GDM1 (cell line): Measurements from ENCODE around the gene MARK3.
"Not testable (repeated sequence)": the region's sequence is repeated elsewhere in the genome, so short reads cannot be mapped to it uniquely, and the experiment has no call there.

Source experiments
- DNase-seq: peaks from one replicate; lab custom pipeline; 2025; lab: John Stamatoyannopoulos, UW

The MARK3 gene

DNA sequence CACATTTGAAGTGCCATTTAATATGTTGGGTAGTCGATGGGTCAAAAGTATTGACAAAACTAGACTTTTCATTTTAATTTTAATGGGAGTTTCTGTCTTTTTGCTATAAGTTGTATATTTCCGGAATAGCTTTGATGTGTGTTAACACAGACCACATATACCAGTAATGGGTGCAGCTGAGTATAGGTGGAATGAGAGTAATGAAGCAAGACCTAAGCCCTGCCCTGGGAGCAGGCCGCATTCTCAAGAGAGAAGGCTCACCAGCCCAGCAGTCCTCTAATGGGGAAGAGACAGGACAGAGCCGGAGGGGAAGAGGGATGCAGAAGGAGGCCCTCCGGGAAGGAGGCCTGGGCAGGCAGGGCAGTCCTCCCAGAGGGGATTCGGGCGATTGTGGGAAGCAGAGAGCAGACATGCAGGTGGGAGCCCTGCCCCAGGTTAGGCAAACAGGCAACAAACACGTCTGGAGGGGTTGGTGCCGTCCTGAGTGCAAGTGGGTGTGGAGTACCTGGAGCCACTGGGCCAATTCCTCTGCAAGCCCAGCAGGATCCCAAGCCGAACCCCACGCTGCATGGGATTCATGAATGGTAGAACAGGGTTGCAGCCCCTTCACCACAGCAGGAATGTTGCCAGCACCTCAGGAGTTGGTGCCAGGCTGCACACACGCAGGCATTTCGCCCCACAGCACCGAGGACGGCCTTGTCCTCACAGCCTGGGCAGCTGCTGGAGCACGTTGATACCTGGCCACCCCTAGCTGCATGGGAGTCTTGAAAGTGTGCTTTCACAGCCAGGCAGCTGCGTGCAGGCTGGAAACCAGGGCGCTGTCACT, 129.6 kb downstream of the MARK3 start:
- no peak for DNase-seq

DNA sequence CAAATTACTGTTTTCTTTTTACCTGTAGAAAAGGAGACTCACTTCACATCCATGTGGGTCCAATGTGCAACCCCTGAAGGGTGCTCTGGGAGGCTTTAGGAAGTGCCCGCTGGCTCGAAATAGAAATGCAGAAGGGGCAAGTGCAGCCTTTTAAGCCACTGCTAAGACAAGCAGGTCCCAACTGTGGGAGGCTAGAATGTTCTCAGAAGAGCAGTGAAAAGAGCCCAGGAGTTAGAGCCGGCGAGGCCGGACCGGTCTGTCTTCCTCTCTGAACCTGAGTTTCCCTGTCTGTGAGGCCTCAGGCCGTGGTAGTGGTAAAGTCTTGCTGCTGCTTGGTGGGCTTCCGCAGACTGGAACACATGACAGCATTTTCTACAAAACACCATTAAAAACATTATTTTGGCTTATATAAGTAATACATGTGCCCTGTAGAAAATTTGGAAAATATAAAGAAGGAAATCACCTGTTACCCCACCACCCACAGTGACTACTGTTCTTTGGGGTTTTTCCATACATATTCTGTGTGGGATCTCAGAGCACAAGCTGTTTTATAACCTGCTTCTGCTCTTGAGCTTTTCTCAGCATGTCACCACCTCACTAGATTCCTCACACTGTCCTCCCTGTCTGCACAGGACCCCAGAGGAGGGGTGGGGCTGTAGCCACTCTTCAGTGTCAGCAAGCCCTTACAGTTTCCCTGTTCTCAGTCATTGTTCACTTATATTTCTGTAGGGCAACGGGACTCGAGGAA, 131.4 kb downstream of the MARK3 start:
- no peak for DNase-seq

DNA sequence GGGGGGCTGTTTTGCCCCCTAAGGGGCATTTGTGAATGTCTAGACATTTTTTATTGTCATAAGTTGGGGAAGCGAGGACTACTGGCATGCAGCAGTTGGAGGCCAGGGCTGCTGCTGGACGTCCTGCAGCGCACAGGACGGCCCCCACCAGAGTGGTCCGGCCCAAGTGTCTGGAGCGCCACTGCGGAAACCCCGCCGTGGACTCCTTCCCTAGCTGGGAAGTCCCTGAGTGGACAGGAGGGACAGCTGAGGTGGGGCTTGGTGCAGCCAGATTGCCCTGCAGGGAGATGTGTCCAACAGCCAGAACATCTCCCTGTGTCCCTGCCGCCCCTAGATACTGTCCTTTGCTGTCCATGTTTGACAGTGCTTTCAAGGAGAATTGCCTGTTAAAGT, 132.0 kb downstream of the MARK3 start:
- DNase-seq = no peak

DNA sequence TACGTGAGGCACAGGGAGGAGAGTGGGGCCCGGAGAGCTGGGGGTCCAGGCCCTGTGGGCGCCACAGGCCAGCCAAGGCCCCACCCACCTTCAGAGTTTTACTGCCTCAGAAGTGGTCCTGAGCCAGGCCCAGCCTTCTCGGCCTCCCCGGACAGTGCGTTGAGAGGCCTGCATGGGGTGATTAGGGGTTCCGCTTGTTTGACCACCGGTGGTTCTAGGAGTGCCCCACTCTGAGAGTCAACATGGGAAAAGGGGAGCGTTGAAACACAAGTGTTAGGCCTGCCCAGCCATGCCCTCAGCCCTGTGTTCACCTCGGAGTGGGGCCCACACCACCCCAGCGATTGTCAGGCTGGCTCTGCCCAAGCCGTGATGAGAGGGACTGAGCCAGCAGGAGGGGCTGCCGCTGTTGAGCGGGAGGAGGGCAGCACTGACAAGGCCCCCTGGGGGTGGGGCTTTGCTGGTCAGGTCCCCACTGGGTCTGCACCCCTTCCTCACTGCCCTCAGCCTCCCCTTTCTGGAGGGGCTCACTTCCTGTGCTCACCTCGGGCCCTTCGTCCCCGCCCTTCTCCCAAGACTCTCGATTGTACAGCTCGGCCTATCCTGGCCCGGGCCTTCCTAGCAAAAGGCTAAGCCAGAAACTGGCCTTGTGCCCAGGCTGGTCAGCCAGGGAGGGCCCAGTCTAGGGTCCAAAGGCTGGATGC, 132.7 kb downstream of the MARK3 start:
- DNase-seq = no peak

DNA sequence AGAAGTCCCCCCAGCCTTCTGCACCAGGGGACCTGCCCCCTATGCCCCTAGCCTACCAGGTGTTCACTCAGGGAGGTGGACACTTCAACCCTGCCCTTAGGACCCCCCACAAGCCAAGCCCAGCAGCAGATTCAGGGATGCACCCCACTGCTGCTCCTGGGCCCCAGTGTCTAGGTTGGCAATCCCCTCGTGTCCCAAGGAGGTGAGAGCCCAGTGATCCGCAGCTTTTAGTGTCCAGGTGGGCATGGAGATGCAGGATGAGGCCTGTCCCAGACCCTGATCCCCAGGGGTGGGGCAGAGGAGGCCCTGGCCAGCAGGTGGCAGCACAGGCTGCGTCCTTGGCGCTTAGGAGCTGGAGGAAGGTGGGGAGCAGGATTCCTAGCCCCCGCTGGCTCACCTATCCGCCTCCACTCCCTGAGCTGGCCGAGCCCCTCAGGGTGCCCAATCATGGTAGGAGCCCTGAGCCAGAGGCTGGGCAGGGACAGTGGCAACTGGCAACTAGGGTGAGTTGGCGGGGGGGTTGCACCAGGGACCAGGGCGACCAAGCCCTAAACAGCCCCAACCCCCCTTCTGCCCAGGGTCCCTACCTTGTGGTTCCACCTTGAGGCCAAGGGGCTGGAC, 133.3 kb downstream of the MARK3 start:
- DNase-seq = peak; percentile 42

DNA sequence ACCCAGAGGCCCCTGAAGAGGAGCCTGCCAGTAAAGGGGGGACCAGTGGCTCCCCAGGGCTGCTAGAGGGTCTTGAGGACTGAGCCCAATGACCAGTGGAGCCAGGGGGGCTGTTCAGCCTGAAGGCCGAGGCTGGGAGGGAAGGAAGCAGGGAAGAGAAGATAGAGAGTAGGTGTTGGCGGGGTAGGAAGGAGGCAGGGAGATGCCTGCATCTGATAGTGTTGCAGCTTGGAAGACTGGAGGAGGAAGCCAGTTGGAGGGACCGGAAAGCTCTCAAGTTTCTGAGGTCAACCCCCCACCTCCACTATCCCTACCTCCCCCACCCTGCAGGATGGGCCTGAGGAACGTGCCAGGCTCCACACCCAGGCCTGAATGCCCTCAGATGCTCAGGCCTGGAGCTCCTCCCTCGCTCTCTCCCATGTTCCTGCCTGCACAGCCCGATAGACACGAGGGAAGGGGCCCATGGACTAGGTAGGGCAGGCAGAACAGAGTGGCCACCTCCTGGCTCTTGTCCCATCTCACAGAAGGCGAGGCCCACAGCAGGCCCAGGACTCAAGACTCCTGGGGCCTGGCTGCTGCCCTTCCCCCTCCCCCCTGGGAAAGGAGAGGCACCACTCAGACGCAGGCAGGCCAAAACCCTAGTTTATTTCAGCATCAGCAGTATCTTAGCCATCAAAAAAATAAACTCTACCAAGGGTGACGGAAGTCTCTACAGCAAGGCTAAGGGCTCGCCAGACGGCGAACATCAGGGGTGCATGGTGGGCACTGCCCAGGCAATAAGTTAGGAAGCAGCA, 134.0 kb downstream of the MARK3 start:
- peak; percentile 52 for DNase-seq

DNA sequence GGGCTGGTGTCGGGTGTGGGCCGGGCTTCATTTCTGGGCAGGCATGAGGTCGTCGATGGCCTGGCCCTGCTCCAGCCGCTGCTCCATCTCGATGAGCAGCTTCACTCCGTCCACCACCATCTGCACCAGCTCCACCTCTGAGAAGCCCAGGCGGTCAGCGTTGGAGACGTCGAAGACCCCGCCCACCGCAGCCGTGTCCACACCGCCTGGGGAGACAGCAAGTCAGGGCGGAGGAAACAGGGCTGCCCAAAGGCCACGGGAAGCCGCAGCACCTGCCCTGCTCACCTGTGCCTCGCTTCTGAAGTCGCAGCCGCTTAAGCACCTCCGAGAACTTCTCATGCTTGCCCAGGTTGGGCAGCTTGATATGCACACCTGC, 134.6 kb downstream of the MARK3 start:
- no peak for DNase-seq

DNA sequence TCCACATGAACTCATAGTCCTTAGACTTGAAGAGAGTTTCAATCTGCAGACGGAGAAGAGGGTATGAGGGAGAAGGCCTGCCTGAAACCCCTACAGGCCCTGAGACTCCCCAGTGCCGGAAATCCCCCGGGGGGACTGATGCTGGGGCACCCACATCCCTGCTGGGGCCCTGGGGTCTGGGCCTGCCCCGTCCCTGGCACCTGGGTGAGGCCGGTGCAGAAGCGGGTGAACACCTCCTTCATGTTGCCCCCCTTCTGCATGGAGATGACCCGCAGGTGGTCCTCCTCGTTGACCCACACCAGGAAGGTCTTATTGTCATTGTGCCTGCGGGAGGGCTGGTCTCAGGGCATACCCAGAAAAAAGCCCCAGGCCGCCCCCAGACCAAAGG, 135.0 kb downstream of the MARK3 start:
- DNase-seq = no peak

DNA sequence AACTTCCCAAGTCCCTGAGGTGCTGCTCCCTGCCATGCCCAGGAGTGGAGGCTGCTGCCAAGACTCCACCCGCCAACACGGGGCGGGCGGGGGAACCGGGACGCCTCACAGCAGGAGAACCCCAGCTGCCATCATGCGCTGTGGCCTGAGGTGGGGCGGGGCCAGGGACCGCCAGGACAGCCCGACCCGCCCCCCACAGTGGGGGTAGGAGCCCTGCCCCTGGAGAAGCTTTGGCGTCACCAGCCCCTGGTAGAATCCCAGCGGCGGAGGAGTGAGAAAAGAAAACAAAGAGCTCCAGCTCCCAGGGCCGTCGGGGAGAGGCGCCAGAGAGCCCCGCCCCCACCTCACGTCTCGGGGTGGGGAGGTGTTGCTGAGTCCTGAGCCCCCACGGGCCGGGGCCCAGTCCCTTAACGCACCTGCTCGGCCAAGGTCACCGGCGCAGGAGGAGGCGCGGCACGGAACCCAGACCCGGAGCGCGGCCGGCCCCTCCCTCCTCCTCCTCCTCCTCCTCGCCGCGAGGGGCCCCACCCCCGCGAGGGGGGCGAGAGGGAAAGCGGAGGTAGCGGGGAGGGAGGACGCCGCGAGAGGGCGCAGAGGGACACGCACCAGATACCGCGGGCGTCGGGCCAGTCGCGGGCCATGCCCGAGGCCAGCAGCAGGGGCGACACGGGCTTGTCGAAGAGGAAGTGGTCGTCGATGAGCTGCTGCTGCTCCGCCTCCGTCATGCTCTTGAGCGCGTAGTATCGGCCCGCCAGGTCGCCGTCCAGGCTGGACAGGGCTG, 135.6 kb downstream of the MARK3 start:
- DNase-seq = peak; percentile 63

DNA sequence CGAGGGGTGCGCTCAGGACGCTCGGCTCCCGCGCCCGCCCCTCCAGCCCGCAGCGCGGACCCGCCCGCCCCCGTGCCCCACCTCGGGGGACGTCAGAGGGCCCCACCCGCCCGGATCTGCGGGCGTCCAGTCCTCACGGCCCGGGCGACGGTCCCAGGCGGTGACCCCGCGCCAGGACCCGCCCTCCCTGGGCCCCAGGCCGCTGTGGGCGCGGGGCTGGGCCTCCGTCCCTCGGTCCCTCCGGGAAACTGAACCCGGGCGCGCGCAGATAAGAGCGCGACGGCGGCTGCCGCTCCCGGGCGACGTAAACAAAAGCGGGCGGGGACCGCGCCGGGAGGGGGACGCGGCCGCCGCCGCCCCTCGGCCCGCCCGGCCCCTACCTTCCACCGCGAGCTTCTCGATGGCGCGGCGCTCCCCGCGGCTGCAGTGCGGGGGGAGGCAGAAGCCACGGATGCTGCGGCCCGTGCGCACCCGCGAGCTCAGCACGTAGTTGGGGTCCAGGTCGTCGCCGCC, 136.3 kb downstream of the MARK3 start:
- no peak for DNase-seq

DNA sequence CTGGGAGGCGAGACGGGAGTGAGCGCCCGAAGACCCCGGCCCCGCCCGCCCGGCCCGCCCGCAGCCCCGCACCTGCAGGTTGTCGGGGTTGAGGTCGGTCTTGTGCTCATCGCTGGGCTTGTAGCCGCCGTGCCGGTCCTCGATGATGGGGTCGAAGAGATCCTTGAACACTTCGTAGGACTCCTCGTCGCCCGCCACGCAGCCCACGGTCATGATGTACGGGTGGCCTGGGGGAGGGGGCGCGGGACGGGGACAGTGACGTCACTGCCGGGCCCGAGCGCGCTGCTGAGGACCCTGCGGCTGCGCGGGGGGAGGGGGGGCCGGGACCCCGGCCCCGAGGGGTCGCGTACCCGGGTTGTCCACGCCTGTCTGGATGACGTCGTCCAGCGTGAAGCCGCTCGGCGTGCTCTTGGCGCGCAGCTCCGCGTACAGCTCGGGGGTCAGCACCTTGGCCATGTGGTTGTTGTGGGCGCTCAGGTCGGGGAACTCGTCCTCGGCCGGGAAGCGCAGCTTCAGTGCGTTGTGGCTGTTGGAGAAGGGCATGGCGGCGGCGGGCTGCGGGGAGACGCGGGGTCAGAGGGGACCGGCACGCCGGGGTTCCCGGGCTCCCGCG, 136.8 kb downstream of the MARK3 start:
- no peak for DNase-seq

DNA sequence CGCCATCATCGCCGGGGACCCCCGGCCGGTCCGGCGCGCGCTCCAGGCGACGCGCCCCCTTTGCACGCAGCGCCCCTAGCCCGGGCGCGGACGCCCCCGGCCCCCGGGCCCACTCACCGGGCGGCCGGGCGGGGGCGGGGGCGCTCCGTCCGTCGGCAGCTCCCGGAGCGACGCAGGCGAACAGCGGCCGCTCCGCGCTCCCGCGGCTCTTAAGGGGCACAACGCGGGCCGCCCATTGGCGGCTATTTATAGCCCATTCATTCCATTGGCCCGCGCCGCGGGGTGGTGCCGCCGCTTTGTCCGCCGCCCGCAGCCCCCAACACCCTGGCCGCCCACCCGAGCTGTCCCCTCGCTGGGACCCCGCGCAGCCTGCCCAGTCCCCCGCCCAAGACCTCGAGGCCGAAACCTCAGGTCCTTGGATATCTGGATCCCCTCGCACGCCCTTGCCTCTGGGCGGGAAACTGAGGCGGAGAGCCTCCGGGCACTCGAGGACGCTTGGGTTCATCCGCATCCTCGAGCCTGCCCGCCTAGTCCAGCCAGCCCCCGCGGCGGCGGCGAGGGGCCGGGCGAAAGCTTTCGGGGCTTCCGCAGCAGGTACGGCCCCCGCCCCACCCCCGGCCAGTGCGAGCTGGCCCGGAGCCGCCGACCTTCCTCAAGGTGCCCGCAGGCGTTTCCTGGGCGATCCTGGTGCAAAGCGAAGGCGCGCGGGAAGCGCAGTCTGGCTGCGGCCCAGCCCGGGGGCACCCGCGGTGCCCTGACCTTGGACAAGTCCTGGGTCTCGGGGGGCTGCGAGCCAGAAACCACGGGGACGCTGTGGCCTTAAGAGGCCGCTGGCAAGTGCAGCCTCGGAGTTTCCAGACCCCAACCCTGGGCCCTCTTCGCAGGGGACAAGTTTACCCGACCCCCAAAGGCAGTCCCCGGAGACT, 137.7 kb downstream of the MARK3 start, which contains the start of gene CKB:
Gene CKB, minus strand, starts transcription at position 182 of the 926 bp plus-strand sequence. CDS start 337 bp downstream, outside the sequence.
- DNase-seq = no peak

DNA sequence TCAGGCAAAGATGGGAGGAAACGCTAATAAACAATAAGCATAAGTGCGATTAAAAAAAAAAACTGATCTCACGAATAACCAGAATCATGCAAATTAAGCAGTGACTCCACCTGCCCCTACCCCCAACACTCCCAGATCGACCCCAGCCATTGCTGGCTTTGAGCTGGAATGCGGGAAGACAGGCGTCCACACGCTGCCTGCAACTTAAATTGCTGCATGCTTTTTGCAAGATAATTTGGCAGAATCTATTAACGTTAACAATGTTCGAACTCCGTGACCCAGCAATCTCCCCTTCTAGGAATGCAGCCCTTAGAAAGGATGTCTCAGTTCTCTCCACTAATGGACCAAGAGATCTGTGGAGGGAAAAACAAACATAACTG, 138.3 kb downstream of the MARK3 start:
- DNase-seq = no peak

DNA sequence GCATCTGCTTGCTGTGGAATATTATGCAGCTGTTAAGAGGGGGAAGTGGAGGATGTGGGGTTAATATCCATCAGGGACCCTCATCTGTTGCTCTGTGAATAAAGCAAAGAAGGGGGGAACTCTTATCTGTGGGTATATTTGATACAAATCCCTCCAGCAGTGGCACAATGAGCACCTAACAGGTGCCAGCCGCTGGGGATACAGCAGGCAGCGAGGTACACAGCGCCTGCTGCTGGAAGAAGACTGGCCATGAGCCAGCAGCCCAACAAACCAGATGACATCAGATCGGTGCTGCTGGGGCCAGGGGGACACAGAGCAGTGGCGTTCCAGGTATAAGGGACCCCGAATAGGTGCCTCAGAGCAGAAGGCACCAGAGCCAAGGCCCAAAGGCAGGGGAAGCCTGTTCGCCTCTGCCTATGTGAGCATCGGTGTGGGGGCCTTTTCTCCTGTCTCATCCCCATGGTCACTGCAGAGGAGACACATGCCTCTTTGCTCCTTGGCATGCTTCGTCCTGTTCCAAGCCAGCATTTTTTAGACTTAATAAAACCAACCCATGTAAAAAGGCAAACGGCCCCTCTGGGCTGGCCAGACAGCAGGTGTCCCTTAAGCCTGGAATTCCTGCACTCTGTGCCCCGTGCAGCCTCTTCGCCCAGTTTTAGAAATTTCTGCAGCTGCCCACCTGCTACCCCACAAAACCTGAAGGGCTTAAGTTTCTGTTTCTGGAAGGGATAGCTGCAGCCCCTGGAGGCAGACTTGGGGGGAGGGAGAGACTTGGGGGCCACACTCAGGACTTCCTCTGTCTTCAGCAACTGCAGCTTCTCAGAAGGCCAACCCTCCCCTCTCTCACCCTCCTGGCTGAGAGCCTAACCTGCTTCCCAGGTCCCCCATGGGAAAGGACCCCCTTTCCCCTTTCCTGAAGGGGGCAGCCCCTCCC, 139.1 kb downstream of the MARK3 start:
- no peak for DNase-seq

DNA sequence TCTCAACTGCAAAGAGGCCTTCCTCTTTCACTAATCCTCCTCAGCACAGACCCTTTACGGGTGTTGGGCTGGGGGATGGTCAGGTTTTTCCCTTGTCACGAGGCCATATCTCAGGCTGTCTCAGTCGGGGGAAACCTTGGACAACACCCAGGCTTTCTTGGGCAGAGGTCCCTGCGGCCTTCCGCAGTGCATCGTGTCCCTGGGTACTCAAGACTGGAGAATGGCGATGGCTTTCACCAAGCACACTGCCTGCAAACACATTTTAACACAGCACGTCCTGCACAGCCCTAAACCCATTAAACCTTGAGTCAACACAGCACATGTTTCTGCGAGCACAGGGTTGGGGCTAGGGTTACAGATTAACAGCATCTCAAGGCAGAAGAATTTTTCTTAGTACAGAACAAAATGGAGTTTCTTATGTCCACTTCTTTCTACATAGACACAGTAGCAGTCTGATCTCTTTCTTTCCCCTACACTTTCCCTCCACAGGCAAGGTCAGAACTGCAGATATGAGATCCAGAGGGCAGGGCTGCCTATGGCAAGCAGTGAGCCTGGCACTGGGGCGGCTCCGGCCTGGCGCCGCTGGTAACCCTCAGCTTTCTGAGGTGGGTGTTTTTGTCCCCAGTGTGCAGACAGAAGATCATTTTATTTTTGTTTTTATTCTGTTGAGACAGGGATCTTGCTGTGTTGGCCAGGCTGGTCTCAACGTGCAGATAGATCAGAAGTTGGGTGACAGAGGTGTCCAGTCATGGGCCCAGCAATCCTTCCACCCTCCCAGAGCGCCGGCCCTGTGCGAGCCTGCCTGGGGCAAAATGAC, 140.4 kb downstream of the MARK3 start:
- not testable (repeated sequence) for DNase-seq

DNA sequence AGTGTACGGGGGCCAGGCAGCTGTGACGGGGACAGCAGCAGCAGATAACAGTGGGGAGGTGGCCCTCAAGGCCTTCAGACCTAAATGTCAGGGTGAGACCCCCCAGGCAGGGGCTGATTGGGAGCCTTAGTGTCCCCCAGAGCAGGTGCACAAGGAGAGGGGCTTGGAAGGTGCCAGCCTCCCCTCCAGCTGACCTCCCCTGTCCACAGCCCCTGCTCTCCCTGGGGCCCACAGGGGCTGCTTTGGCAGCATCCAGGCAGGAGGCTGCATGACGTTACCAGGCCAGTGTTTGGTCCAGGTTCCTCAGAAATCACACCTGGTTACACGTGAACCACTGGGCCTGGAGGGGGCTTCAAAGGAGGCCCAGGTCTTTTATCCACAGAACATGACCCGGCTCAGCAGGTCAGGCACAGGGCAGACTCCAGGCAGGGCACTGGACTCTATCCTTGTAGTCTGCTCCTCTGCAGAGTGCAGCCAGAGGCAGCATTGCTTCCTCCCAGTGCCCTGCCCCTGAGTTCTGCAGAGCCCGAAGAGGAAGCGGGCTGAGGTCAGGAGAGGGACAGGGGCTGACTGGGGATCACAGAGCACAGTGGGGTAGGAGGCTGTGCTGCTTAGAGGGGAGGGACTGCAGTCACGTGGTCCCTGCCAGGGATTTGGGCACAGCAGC, 141.2 kb downstream of the MARK3 start:
- peak; percentile 37 for DNase-seq

DNA sequence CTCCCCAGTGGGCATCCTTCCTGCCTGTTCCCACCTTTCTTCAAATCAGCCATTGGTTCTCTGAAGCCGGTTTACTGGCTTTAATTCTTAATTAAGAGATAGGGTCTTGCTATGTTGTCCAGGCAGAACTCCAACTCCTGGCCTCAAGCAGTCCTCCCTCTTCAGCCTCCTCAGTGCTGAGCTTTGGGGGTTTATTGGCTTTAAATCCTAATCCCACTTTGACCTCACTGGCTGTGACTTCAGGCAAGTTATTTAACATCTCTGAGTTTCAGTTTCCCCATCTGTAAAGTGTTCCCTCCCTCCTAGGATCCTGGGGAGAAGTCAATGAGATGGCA, 141.7 kb downstream of the MARK3 start:
- no peak for DNase-seq
